NCI-H69 (cell line): ENCODE data around the gene ZNF232.
"Not testable (repeated sequence)": the region's sequence is repeated elsewhere in the genome, so short reads cannot be mapped to it uniquely, and the experiment has no call there.

Experiments
- DNase-seq: peaks from one replicate; lab custom pipeline; 2025; lab: John Stamatoyannopoulos, UW

The ZNF232 gene

DNA sequence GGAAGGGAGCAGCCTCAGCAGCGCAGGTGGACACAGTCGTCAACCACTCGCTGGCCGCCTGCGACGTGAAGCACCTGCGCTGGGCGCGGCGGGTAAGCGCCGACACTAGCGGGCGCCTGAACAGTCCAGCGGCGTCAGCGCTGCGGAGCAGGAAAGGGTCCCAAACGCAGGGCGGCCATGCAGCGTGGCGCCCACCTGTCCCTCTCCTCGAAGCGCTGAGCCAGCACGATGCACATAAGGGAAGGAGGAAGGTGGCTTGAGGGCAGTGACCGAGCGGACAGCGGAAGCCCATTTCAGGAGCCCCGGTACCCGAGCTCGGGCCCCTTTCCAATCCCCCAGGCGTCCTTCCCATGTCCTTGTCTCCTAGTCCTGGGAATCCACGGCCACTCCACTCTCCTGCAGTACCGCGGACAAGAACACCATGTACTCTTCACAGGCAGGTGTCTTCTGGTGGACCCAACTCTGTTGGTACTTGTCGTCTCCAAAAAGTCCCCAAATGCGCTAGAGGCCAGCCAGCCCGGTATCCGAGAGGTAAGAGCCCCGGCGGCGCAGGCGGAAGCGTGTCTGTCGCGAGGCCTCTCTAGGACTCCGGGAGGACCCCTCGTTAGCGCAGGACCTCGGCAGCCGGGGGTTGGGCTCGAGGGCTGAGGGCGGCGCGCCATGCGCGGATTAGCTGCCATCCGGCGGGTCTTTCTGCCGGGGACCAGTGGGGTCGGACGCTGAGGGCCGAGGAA lies 14.4 kb downstream of the ZNF232 start:
- DNase-seq = peak; percentile 87

- no peak for DNase-seq
Observed at GRCh38 chr17:5096731-5097100, 15.0 kb downstream of the ZNF232 start.

- DNase-seq = no peak
Observed at GRCh38 chr17:5092218-5093010, 19.3 kb downstream of the ZNF232 start.

DNA sequence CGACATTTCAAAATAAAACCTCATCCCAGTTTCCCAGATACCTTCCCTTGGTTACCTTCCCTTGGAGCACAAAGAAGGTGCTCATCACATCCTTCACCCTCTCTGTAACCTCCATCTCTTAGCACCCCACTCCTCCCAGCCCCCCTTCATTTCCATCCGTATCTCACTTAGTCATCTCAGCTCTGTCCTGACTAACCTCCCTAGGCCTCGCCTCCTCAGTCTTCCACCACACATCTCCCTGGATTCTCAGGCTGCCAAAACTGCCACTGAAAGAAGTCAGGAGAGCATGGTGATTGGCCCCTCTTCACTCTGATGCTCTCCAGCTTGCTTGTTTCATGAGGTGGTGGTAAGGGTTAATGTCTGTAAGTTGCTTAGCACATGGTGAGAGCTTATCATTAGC lies 31.1 kb downstream of the ZNF232 start:
- no peak for DNase-seq

DNA sequence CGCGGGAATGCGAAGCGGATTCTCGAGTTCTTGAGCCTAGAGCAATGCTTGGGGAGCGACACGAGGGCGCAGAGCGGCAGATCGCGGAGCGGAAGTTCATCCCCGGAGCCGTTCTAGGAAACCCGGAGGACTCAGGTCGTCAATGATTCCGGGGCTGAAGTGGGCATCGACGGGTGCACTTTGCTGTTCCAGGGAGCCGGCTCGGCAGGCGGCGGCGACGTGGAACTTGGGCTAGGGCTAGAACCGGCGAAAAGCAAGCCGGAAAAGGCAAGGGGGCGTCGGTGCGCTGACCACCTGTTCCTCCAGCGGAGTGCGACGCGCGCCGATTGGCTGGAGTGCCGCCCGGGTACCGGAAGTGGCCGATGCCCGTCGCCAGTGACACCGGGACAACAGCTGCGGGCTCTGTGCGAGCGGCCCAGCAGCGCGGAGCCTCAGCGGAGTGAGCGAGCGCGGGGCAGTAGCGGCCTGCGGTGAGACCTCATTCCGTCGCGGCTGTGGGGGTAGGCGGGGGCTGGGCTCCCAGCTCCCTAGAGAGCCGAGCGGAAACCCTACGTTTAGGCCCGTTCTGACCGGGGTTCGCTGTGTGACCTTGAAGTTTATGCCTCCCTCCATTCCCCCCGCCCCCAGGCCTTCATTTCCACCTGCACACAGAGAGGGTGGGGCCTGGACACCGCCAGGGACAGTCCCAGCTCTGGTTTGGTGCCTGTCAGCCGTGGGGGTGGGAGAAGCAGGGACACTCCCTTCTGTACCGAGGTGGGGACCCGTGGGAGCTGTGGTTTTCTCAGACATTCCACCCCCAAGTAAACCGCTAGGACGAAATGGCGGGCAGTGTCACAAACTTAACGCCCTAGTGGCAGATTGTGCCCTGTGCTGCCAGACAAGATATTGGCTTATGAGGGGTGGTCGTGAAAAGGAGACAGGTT lies 33.3 kb downstream of the ZNF232 start, which contains the start of gene ZFP3:
Gene ZFP3 (plus strand): TSS at position 362 of the 923 bp plus-strand sequence. CDS start 13,038 bp downstream, outside the sequence.
- DNase-seq = peak; percentile 89

- no peak for DNase-seq
Observed at GRCh38 chr17:5077781-5078105, 33.9 kb downstream of the ZNF232 start.

DNA sequence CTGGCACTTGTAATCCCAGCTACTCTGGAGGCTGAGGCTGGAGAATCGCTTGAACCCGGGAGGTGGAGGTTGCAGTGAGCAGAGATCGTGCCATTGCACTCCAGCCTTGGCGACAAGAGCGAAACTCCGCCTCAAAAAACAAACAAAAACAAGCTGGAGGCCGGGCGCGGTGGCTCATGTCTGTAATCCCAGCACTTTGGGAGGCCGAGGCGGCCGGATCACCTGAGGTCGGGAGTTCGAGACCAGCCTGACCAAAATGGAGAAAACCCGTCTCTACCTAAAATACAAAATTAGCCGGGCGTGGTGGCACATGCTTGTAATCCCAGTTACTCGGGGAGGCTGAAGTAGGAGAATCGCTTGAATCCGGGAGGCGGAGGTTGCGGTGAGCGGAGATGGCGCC lies 34.4 kb downstream of the ZNF232 start:
- not testable (repeated sequence) for DNase-seq

DNA sequence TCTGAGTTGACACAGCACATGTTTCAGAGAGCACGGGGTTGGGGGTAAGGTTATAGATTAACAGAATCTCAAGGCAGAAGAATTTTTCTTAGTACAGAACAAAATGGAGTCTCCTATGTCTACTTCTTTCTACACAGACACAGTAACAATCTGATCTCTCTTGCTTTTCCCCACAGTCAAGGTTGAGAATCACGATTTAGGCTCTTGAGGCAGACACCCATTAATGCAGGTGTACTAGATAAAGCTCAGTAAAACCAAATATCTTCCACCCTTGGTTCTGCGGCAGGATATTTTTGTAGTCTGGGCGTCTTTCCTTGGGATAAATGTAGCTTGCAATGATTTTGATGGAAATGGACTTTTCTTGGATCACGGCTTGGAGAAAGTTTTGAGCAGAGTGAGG lies 36.2 kb downstream of the ZNF232 start:
- not testable (repeated sequence) for DNase-seq

- DNase-seq = no peak
Observed at GRCh38 chr17:5069724-5070123, 42.0 kb downstream of the ZNF232 start.

DNA sequence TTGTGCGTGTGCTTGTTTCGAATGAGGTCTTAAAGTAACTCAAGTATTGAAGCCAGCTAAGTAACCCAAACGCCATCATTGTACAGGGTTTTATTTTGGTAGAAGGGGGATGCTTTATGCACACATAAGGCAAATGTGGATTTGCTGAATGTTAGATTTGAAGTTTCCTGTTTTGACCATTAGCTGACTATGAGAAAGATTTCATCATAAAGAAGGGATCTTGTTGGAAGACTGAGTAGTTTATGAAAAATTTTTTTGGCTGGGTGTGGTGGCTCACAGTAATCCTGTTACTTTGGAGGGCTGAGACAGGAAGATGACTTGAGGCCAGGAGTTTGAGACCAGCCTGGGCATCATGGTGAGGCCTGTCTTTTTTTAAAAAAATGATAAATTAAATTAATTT lies 43.4 kb downstream of the ZNF232 start:
- no peak for DNase-seq

DNA sequence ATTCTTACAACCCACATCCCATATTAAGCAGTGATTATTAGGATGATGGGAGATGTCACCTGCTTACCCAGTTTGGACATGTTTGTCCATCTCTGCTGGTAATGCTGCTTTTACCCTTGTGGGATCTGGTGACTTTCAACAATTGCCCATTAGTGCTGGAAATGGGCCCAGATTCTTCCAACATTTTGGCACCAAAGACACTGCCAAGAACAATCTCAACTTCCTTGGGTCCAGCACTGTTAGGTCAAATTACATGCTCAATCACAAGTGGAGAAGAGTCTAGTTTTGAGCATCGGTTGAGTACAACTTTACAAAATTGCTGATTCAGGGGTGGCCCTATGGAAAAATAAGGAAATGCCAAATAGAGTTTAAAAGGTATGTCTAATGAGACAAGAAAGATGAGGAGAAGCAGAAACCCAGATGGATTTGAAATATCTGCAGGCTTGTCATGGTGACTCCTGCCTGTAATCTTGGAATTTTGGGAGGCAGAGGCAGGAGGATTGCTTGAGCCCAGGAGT lies 46.4 kb downstream of the ZNF232 start:
- no peak for DNase-seq
